H9 (cell line): Measurements from ENCODE around the gene ZNF319. TPM values are rescaled to one million over a fixed set of nuclear protein-coding genes. Genes with fewer than 3 reads are reported as not detected.

Experiments used
- DNase-seq: peaks from one replicate; pipeline ENCODE4 v3.0.0-alpha.2; 2017
- H2AFZ ChIP-seq: one replicate; pipeline ENCODE4 v1.6.1; 2013; ENCODE audit warnings: mild to moderate bottlenecking, low read length, control low read depth, moderate library complexity
- H2AK5ac ChIP-seq: 2 replicates; pipeline ENCODE4 v1.6.1; 2013; ENCODE audit warnings: low read length, control low read depth, mixed read lengths; ENCODE audit not compliant: insufficient read length
- H2BK120ac ChIP-seq: one replicate; pipeline ENCODE4 v1.6.1; 2013; ENCODE audit warnings: low read depth, mild to moderate bottlenecking, low read length, control low read depth, inconsistent platforms; ENCODE audit not compliant: poor library complexity, severe bottlenecking
- H2BK12ac ChIP-seq: 2 replicates; pipeline ENCODE4 v1.6.1; 2013; ENCODE audit warnings: low read length, control low read depth, mixed read lengths, low read depth; ENCODE audit not compliant: insufficient read length
- H2BK15ac ChIP-seq: 2 replicates; pipeline ENCODE4 v1.6.1; 2013; ENCODE audit warnings: low read depth, low read length, control low read depth
- H2BK20ac ChIP-seq: one replicate; pipeline ENCODE4 v1.6.1; 2013; ENCODE audit warnings: low read depth, mild to moderate bottlenecking, low read length, control low read depth, inconsistent platforms; ENCODE audit not compliant: poor library complexity, severe bottlenecking
- H2BK5ac ChIP-seq: 2 replicates; pipeline ENCODE4 v1.6.1; 2013; ENCODE audit warnings: low read length, control low read depth, mixed read lengths; ENCODE audit not compliant: insufficient read length
- H3K14ac ChIP-seq: 2 replicates; pipeline ENCODE4 v1.6.1; 2013; ENCODE audit warnings: low read length, control low read depth; ENCODE audit not compliant: insufficient read depth
- H3K18ac ChIP-seq: 2 replicates; pipeline ENCODE4 v1.6.1; 2013; ENCODE audit warnings: low read depth, mild to moderate bottlenecking, mixed read lengths, low read length, control low read depth; ENCODE audit not compliant: insufficient read length
- H3K23ac ChIP-seq: 2 replicates; pipeline ENCODE4 v1.6.1; 2013; ENCODE audit warnings: low read length, control low read depth, mixed read lengths, low read depth; ENCODE audit not compliant: insufficient read length
- H3K23me2 ChIP-seq: 2 replicates; pipeline ENCODE4 v1.6.1; 2013; ENCODE audit warnings: low read depth, mild to moderate bottlenecking, mixed read lengths, low read length, control low read depth; ENCODE audit not compliant: insufficient read length, poor library complexity, severe bottlenecking
- H3K27ac ChIP-seq: 2 replicates; pipeline ENCODE4 v1.5.1; 2013; ENCODE audit warnings: low read length, control low read depth, mixed read lengths, low read depth; ENCODE audit not compliant: insufficient read length
- H3K27me3 ChIP-seq: 2 replicates; pipeline ENCODE4 v1.6.1; 2013; ENCODE audit warnings: low read length, control low read depth, inconsistent platforms; ENCODE audit not compliant: insufficient read depth
- H3K4ac ChIP-seq: 2 replicates; pipeline ENCODE4 v1.6.1; 2013; ENCODE audit warnings: low read depth, mild to moderate bottlenecking, control low read depth, inconsistent platforms, low read length, moderate library complexity
- H3K4me1 ChIP-seq: 2 replicates; pipeline ENCODE4 v1.6.1; 2013; ENCODE audit warnings: low read length, control low read depth, inconsistent platforms; ENCODE audit not compliant: insufficient read depth
- H3K4me2 ChIP-seq: 2 replicates; pipeline ENCODE4 v1.6.1; 2013; ENCODE audit warnings: low read length, control low read depth, mixed read lengths; ENCODE audit not compliant: insufficient read length, insufficient read depth
- H3K56ac ChIP-seq: 2 replicates; pipeline ENCODE4 v1.6.1; 2013; ENCODE audit warnings: low read depth, mild to moderate bottlenecking, mixed read lengths, low read length, control low read depth; ENCODE audit not compliant: insufficient read length
- H3K79me1 ChIP-seq: 2 replicates; pipeline ENCODE4 v1.6.1; 2013; ENCODE audit warnings: low read depth, mild to moderate bottlenecking, moderate library complexity, low read length, control low read depth, inconsistent platforms; ENCODE audit not compliant: insufficient read depth, poor library complexity, severe bottlenecking
- H3K79me2 ChIP-seq: 2 replicates; pipeline ENCODE4 v1.6.1; 2013; ENCODE audit warnings: low read length, control low read depth, inconsistent platforms; ENCODE audit not compliant: insufficient read depth
- H3K9ac ChIP-seq: 2 replicates; pipeline ENCODE4 v1.6.1; 2013; ENCODE audit warnings: low read length, control low read depth, mixed read lengths; ENCODE audit not compliant: insufficient read length; ENCODE audit errors: extremely low read depth
- H3K9me3 ChIP-seq: one replicate; pipeline ENCODE4 v1.6.1; 2013; ENCODE audit warnings: low read depth, low read length, inconsistent platforms; ENCODE audit not compliant: control insufficient read depth
- H3T11ph ChIP-seq: one replicate; pipeline ENCODE4 v1.6.1; 2013; ENCODE audit warnings: mild to moderate bottlenecking, low read length, control low read depth, inconsistent platforms
- H4K20me1 ChIP-seq: one replicate; pipeline ENCODE4 v1.6.1; 2013; ENCODE audit not compliant: control insufficient read depth, insufficient read length, insufficient read depth
- H4K5ac ChIP-seq: 2 replicates; pipeline ENCODE4 v1.6.1; 2013; ENCODE audit warnings: low read depth, mild to moderate bottlenecking, mixed read lengths, low read length, control low read depth; ENCODE audit not compliant: insufficient read length
- H4K8ac ChIP-seq: replicated peaks from 2 replicates; pipeline ENCODE4 v1.6.1; 2013; ENCODE audit warnings: low read length, control low read depth, mixed read lengths, low read depth; ENCODE audit not compliant: insufficient read length
- H4K91ac ChIP-seq: 2 replicates; pipeline ENCODE4 v1.6.1; 2013; ENCODE audit warnings: low read depth, mild to moderate bottlenecking, moderate library complexity, mixed read lengths, low read length, control low read depth; ENCODE audit not compliant: insufficient read length
- H3K27ac Mint-ChIP-seq, 3 experiments: 2 replicates in 2 of 3; 3 replicates in 1 of 3; pipeline ENCODE4 v1.8.0; 2020 to 2021; ENCODE audit warnings: mixed read lengths in 3 of 3, mild to moderate bottlenecking in 1 of 3, moderate library complexity in 1 of 3
- H3K27me3 Mint-ChIP-seq: 2 replicates; pipeline ENCODE4 v1.8.0; 2021; ENCODE audit warnings: low read depth, mild to moderate bottlenecking, moderate library complexity, mixed read lengths
- H3K36me3 Mint-ChIP-seq, 3 experiments: 2 replicates in 2 of 3; 3 replicates in 1 of 3; pipeline ENCODE4 v1.8.0; 2020 to 2021; ENCODE audit warnings: low read depth in 3 of 3, mixed read lengths in 3 of 3; ENCODE audit not compliant: insufficient read depth in 1 of 3
- H3K4me1 Mint-ChIP-seq, 2 experiments: 2 replicates each; pipeline ENCODE4 v1.8.0; 2020; ENCODE audit warnings: mixed read lengths in 2 of 2
- H3K4me3 Mint-ChIP-seq, 2 experiments: 2 replicates in 1 of 2; 3 replicates in 1 of 2; pipeline ENCODE4 v1.8.0; 2020 to 2021; ENCODE audit warnings: mild to moderate bottlenecking in 2 of 2, mixed read lengths in 2 of 2, moderate library complexity in 1 of 2
- H3K9me3 Mint-ChIP-seq, 2 experiments: 2 replicates in 1 of 2; 3 replicates in 1 of 2; pipeline ENCODE4 v1.8.0; 2020; ENCODE audit warnings: mild to moderate bottlenecking in 2 of 2, mixed read lengths in 2 of 2, moderate library complexity in 1 of 2
- CTCF ChIP-seq: fragments of 200-600 bp; sonication (generic); conservative IDR thresholded peaks from 3 replicates; pipeline ENCODE4 v1.8.0; 2021; ENCODE audit warnings: antibody characterized with exemption, mild to moderate bottlenecking
- whole genome bisulfite sequencing: extraction: QIAGEN DNeasy Blood & Tissue Kit; methylation state at CpG from one replicate; pipeline ENCODE4 v1.1.7; 2013; ENCODE audit warnings: missing lambda C conversion rate, low lambda C conversion rate, mixed read lengths; ENCODE audit not compliant: insufficient read length; ENCODE audit errors: extremely low coverage; 5-methylcytosine and 5-hydroxymethylcytosine counted together
- total RNA-seq: library from RNA; stranded (reverse); gene quantifications from 2 replicates; pipeline ENCODE4 v1.2.1, GENCODE V29; 2021

ZNF319 gene
- total RNA-seq, 1 experiment from 2014 or later: 5.6 TPM

- Histone ChIP-seq H3K18ac (no peak overlapping the region), H3K4ac (no peak overlapping the region), H3K56ac (no peak overlapping the region), H2BK20ac (no peak overlapping the region), H4K8ac (no peak overlapping the region), H3K23ac (no peak overlapping the region), H2BK120ac (no peak overlapping the region), H2BK5ac (no peak overlapping the region), H3K4me1 (no peaks in the 10 kb centered on the region), H4K91ac (no peak overlapping the region), H3K27ac (no peak overlapping the region), H3K79me1 (no peaks in the 10 kb centered on the region), H2AFZ (no peak overlapping the region), H3T11ph (no peak overlapping the region), H4K20me1 (no peaks in the 10 kb centered on the region), H3K23me2 (no peaks in the 10 kb centered on the region), H3K9me3 (no peaks in the 10 kb centered on the region), H3K79me2 (no peaks in the 10 kb centered on the region), H3K27me3 (no peaks in the 10 kb centered on the region), H2BK15ac (no peak overlapping the region), H2BK12ac (no peak overlapping the region), H4K5ac (no peak overlapping the region), H3K14ac (no peak overlapping the region), H2AK5ac (no peak overlapping the region), H3K9ac (no peak overlapping the region), H3K4me2 (no peak overlapping the region)
- Mint-ChIP-seq H3K9me3 (no peaks in the 10 kb centered on the region), H3K36me3 (no peaks in the 10 kb centered on the region), H3K27ac (no peak overlapping the region; a peak in 1 of 7 replicates), H3K27me3 (no peaks in the 10 kb centered on the region; the same call in 1 of the 2 replicates), H3K4me1 (peaks cover 8 to 9% of the 10 kb centered on the region in 2 experiments; a peak in 2 of 4 replicates), H3K4me3 (no peak overlapping the region)
- TF ChIP-seq CTCF: no peak
- DNase-seq: no peak
- WGBS: no CpG with 5 or more reads among the region's 7 CpGs
Observed at GRCh38 chr16:57951204-57951960, 49.1 kb downstream of the ZNF319 start.
